NCI-H2227 treated with DMSO at 0.1 percent for 48 hours (cell line): ENCODE measurements around the gene PIAS2.
"Not testable (repeated sequence)": the region's sequence is repeated elsewhere in the genome, so short reads cannot be mapped to it uniquely, and the experiment has no call there.

Experiments used
- DNase-seq: peaks from one replicate; lab custom pipeline; 2025; lab: John Stamatoyannopoulos, UW

The PIAS2 gene, protein sequence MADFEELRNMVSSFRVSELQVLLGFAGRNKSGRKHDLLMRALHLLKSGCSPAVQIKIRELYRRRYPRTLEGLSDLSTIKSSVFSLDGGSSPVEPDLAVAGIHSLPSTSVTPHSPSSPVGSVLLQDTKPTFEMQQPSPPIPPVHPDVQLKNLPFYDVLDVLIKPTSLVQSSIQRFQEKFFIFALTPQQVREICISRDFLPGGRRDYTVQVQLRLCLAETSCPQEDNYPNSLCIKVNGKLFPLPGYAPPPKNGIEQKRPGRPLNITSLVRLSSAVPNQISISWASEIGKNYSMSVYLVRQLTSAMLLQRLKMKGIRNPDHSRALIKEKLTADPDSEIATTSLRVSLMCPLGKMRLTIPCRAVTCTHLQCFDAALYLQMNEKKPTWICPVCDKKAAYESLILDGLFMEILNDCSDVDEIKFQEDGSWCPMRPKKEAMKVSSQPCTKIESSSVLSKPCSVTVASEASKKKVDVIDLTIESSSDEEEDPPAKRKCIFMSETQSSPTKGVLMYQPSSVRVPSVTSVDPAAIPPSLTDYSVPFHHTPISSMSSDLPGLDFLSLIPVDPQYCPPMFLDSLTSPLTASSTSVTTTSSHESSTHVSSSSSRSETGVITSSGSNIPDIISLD

GRCh38 chr18:46917108-46917802, at the start of gene PIAS2, which contains the start of gene KATNAL2:
PIAS2 (minus strand) TSS chr18:46917507; CDS start chr18:46917345, 162 bp downstream.
KATNAL2 (plus strand) TSS chr18:46917602; CDS start chr18:46946873, 29,271 bp downstream.
- peak; percentile 78 for DNase-seq

- DNase-seq, result not testable (repeated sequence)
These were observed 49.0 kb upstream of the PIAS2 start for GRCh38 chr18:46966266-46966665.

DNA sequence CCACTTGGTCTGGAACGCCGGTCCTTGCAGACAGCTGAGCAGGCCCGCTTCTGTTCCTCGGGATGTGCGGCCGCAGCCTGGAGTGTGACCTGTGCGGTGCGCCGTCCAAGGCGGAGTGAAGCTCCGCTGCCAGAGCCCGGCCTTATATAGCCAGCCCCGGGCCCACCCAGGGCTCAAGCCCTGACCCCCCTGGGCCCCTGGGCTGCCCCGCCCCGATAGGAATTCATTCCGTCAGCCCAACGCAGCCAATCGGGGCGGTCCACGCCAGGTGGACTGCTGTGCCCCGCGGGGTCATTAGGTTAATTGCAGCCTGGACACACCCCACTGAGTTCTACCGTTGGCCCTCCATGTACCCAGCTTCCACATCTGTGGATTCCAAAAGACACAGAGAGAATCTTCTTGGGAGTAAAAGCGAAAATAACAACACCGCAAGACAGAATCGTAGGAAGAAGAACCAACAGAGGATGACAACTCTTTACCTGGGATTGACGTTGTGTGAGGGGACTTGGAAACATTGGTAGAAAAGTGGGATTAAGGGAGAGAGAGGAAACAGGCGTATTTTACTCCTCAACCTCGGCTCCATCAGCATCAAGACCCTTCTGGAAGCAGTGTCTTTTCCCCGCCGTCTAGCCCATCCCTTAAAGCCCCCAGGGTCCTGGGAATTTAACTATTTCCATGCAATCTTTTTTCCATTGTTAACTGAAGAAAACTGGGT, 47.4 kb upstream of the PIAS2 start:
- DNase-seq, result not testable (repeated sequence)

- DNase-seq, result not testable (repeated sequence)
These were observed 46.6 kb upstream of the PIAS2 start for GRCh38 chr18:46963656-46964578.

GRCh38 chr18:46958209-46958608, 40.9 kb upstream of the PIAS2 start:
- no peak for DNase-seq

DNA sequence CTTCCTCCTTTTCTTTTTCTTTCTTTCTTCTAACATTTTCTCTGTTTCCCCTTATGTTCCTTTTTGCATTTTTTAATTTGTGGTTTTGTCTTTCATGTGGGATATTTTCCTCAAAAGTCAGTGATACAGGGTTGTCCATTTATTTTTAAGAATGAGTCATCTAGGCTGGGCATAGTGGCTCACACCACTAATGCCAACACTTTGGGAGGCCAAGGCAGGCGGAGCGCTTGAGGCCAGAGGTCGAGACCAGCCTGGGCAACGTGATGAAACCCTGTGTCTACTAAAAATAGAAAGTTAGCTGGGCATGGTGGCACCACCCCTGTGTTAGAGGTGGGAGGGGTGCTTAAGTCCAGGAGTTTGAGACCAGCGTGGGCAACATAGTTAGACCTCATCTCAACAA, 35.9 kb upstream of the PIAS2 start:
- no peak for DNase-seq

- DNase-seq, result peak; percentile 12
These were observed 32.9 kb upstream of the PIAS2 start for GRCh38 chr18:46950064-46950656.

DNA sequence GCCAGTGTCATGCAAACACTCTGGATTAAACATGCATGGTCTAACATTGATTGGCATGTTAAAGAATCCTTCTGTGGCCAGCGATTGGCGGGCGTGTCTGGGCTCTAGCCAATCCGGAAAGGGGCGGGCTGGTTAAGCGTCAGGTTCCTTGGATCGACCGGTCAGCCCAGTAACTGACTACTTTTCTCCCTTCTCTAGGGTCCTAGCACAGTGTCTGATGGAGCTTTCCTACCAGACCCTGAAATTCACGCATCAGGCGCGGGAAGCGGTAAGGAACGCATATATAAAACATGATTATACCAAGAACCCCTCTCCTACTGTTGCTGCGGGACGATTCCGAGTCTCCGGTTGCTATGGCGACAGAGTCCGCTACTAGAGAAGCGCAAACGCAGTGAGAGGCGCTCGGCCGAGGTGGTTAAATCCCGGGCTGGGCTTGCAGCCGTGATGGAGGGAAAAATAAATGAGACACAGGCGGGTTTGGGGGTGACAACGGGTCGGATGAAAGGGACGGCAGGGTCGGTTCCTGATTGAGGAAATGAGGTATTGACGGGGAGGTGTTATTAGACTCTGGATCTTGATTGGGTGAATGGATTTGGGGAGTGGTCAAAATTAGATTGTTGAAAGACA, 29.5 kb upstream of the PIAS2 start:
- DNase-seq, result peak; percentile 94

- no peak for DNase-seq
These were observed 25.3 kb upstream of the PIAS2 start for GRCh38 chr18:46942646-46943045.

GRCh38 chr18:46939998-46940571, 22.8 kb upstream of the PIAS2 start:
- no peak for DNase-seq

DNA sequence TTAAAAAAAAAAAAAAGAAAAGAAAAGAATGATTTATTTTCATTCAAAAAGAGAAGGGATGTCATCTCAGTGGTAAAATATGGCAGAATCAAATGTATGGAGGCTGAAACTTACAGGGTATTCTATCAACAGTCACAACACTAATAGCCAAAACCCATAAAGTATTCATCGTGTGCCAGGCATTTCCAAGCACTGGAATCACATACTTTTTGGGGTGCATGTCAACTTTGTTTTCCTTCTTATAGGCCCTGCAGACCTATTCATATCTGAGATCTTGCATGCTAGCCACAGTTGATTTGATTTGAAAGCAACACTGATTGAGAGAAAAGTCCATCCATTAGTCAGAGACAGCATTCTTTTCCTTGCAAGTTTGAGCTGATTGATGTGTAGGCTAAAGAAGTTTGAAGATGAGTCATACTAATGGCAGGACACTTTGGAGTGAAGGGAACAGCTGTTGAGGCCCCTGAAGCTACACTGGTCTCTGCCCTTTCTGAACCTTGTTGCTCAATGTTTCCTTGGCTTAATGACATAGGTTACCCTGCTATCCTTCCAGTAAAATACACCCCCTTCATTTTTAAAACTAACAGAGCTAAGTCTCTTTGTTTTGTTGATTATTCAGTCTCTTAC, 22.1 kb upstream of the PIAS2 start:
- DNase-seq, result no peak

- DNase-seq, result no peak
These were observed 3.3 kb upstream of the PIAS2 start for GRCh38 chr18:46920653-46921052.

GRCh38 chr18:46920067-46920466, 2.8 kb upstream of the PIAS2 start:
- DNase-seq, result no peak

DNA sequence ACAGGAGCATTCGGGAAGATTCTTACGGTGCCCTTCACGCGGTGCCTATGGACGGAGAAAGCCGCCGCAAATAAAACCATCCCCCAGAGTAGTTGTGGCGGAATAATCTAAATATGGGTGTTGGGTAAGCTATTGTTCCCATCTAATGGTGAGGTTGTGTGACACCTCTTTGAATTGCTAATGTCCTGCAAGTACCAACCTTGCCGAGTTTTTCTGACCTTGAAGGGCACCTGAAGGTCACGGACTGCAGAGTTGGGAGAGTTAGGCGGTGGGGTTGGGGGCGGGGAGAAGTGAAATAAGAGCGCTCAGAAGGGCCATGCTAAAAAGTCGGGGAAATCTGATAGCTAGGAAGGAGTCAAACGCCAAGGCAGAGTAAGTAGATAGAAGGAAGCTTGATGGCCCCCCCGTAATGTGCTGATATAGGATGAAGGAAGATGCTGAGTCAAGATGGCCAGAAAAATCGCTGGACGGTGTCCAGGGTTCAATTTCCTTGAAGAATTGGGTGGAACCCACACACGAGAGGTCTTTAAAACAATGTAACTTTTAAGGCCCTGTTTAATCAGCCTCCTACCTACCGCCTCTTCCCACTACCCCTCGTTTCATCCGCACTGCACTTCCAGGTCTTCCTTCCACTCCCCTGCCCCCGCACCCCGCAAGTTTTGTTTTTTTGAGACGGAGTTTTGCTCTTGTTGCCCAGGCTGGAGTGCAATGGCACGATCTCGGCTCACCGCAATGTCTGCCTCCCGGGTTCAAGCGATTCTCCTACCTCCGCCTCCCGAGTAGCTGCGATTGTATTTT, 695 bp upstream of the PIAS2 start:
- peak; percentile 69 for DNase-seq

DNA sequence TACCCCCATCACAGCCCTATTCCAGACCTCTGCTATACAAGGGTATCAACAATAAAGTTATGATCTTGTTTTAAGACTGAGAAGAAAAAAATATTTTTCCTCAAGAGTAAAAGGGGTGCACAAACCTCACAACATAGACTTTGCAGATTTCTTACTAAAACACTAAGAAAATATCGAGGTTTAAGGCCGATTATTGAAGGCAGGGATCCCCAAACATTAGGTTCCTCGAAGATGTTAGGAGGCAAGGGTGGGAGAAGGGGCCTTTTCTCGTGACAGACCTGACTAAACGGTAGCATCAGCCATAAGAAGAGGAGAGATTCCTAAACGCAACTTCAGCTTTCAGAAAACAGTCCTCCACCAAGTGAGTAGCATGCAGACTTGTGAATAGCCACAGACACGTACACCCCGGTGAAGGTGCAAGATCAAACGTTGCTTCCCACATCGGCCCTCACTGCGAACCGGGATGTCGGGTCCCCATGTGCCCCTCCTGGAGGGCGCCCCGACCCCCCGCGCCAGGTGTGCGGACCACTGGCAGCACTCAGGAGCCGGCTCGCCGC, 678 bp downstream of the PIAS2 start:
- DNase-seq, result peak; percentile 29

DNA sequence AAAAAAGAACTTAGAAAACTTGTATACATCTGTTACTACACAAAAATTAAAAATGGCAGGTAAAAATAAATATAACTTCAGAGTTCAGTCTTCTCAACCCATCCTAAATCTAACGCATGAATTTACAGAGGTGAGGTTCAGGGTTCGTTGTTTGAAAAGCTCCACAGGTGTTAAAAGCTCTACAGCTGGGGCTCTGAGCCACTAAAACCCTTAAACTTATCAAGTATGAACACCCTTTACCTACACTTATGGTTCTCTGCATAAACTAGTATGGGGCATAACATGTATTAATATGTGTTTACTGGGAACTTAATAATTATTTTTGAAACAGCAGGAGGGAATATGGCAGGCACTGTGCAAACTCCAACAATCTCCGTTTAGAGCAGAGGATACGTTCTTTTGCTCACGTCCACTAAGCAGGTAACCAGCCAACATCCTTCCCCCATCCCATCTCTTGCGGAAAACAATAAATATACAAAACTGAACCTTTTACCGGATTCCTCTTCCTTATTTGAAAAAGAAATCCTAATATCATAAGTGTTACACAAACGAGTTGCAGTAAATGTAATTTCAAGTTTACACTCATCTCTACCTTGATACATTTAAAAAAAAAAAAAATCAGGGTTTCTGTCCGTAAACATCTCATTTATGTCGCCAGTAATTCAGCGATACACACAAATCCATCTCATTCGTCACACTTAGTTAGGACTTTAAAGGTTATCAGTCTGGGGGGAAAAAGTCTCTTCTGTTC, 1.3 kb downstream of the PIAS2 start:
- no peak for DNase-seq

DNA sequence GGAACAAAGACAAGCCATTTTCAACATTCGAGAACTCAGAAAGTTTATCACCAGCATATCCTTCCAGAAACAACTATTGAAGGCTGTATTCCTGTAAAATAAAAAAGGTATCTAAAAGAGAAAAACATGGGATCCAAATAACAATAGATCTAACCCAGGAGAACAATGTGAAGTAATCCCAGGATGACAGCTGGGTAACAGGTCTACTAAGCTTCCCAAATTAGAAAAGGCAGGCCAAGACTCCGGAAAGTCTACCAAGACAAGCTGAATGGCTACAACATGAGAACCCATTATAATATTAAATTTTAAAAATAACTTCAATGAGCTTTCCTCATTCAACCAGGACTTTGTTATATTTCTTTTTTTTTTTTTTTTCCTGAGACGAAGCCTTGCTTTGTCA, 6.5 kb downstream of the PIAS2 start:
- DNase-seq, result no peak
